Measurements from ENCODE around the gene P2RY6. TPM values are rescaled to one million over a fixed set of nuclear protein-coding genes. Genes with fewer than 3 reads are reported as not detected.

The P2RY6 gene
- total RNA-seq, 4 donors from 2014 or later = 0.76 to 1.0 TPM; not detected in 2

GRCh38 chr11:73324116-73324515 is 52.0 kb downstream of the P2RY6 start:
- Histone ChIP-seq H3K27ac (peak overlapping the region; percentile 93 to 98), H3K4me3 (peak overlapping the region in 1 of 2 donors; percentile 6), H3K9me3 (no peaks in the 10 kb centered on the region), H3K27me3 (no peaks in the 10 kb centered on the region), H3K4me1 (peaks cover 35 to 73% of the 10 kb centered on the region in 2 donors), H3K36me3 (no peaks in the 10 kb centered on the region)
- no peak for TF ChIP-seq POLR2A (IDR thresholded peaks at IDR 0.05)
- TF ChIP-seq, protein P1, sequence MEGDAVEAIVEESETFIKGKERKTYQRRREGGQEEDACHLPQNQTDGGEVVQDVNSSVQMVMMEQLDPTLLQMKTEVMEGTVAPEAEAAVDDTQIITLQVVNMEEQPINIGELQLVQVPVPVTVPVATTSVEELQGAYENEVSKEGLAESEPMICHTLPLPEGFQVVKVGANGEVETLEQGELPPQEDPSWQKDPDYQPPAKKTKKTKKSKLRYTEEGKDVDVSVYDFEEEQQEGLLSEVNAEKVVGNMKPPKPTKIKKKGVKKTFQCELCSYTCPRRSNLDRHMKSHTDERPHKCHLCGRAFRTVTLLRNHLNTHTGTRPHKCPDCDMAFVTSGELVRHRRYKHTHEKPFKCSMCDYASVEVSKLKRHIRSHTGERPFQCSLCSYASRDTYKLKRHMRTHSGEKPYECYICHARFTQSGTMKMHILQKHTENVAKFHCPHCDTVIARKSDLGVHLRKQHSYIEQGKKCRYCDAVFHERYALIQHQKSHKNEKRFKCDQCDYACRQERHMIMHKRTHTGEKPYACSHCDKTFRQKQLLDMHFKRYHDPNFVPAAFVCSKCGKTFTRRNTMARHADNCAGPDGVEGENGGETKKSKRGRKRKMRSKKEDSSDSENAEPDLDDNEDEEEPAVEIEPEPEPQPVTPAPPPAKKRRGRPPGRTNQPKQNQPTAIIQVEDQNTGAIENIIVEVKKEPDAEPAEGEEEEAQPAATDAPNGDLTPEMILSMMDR (IDR thresholded peaks at IDR 0.05) = no peak
- no peak for DNase-seq
- intact Hi-C loops (cut with DNase I; ENCODE audit: low total_unique reads) = no loop called here

- H3K4me1 ChIP-seq = peaks cover 35 to 69% of the 10 kb centered on the region in 2 donors
- H3K9me3 ChIP-seq = no peaks in the 10 kb centered on the region
- H3K4me3 ChIP-seq = no peak overlapping the region
- H3K27ac ChIP-seq = peak overlapping the region; percentile 93 to 98
- TF ChIP-seq, protein P1 (IDR thresholded peaks at IDR 0.05) = no peak
- no peak for TF ChIP-seq POLR2A (IDR thresholded peaks at IDR 0.05)
- no peaks in the 10 kb centered on the region for H3K27me3 ChIP-seq
- intact Hi-C loops (cut with DNase I; ENCODE audit: low total_unique reads) = no loop called here
- DNase-seq = no peak
- no peaks in the 10 kb centered on the region for H3K36me3 ChIP-seq
These were observed 52.5 kb downstream of the P2RY6 start for GRCh38 chr11:73324665-73325035.

DNA sequence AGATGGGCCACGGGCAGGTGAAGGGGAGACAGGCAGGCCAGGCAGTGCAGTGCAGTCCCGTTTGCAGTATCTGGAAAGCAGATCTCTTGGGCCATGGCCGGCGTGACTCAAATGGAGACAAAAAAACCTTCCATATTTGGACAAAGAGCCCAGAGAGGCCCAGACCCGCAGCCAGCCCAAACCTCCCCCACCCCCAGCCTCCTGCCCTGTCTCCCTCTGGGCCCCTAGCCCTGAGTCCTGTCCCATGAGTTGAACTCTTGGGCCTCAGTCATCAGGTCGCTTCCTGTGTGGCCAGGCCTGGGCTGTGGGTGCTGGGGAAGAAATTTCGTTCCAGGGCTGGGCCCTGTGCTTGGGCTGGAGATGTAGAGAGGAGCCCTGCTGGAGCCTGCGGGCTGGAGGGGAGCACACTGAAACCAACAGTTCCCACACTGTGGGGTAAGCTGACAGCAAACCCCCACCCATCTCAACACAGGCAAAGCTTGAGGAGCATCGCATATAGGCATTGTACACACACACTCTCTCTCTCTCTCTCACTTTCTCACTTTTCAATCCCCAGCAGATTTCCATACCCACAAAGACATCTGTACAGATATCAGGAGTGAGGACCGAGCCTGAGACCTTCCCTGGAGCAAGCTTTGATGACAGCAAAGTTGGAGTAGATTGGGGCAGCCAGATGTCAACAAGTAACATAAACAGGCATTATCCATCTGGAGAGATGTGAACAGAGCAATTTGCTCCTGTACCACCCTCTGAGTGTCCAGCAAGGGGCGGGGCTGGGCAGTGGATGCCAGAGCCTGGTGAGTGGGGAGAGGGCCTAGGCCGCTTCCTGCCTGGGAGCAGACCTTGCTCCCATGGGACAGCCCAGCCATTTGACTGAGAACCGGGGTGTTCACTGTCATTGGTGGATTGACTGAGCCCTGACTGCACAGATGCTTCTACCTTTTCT is 53.2 kb downstream of the P2RY6 start:
- peak; percentile 79 to 85 for DNase-seq
- Histone ChIP-seq H3K4me3 (no peak overlapping the region), H3K4me1 (peaks cover 35 to 63% of the 10 kb centered on the region in 2 donors), H3K27ac (peak overlapping the region; percentile 93 to 98), H3K36me3 (no peaks in the 10 kb centered on the region), H3K9me3 (no peaks in the 10 kb centered on the region), H3K27me3 (no peaks in the 10 kb centered on the region)
- intact Hi-C loops (cut with DNase I; ENCODE audit: low total_unique reads) = no loop called here
- TF ChIP-seq, protein P1 (IDR thresholded peaks at IDR 0.05) = no peak
- TF ChIP-seq POLR2A (IDR thresholded peaks at IDR 0.05) = peak in 1 of 2 donors; percentile 36

DNA sequence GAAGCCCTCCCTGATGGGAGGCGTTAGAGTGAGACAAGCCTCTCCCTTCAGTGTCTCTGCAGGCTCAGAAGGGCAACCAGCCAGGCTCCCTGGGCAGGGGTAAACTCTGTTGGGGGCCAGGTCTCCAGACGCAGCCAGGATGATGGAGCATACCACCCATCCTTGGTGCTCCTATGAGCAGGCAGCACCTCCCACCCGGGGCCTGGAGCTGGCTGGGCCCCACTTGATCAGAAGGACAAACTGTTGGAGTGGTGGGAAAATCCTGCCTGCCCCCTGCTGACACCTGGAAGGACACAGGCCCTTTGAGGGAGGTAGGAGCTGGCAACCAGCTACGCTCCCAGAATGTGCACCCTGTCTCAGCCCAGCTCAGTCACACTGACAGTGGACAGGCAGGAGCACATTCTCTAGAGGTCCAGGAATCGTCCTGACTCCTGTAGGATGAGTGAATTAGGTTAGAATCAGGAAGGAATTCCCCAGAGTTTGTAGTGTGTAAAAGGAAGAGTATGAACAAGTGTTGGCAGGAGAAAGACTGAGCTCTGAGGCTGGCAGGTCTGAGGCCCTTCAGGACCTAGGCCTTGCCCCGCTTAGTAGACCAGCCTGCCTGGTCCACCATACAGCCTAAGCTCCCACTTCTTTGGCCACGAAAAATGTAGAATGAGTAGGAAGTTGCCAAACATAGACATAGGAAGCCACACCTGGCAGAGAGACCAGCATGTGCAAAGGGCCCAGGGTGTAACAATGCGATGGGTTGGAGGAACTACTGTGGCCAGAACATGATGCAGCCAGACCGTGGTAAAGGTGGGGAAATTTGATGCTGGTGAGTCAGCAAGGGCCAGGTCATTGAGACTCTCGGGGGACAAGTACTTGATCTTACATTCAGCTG is 55.0 kb downstream of the P2RY6 start:
- Histone ChIP-seq H3K27ac (peak overlapping the region; percentile 93 to 98), H3K27me3 (no peaks in the 10 kb centered on the region), H3K9me3 (no peaks in the 10 kb centered on the region), H3K36me3 (no peaks in the 10 kb centered on the region), H3K4me3 (no peak overlapping the region), H3K4me1 (peaks cover 30 to 59% of the 10 kb centered on the region in 2 donors)
- TF ChIP-seq POLR2A (IDR thresholded peaks at IDR 0.05) = no peak
- TF ChIP-seq, protein P1 (IDR thresholded peaks at IDR 0.05) = no peak
- intact Hi-C loops (cut with DNase I; ENCODE audit: low total_unique reads) = no loop called here
- DNase-seq = no peak
